SK-N-MC (cell line): ENCODE data around the gene NPY4R.
"Not testable (repeated sequence)": the region's sequence is repeated elsewhere in the genome, so short reads cannot be mapped to it uniquely, and the experiment has no call there.

Experiments
- EZH2 ChIP-seq: fragments of 200-600 bp; sonication (generic); IDR thresholded peaks from one replicate; pipeline ENCODE4 v1.6.1; 2017; ENCODE audit warnings: antibody characterized with exemption
- FOXP2 ChIP-seq: optimal IDR thresholded peaks from 2 replicates; pipeline ENCODE3; 2011; ENCODE audit warnings: mild to moderate bottlenecking, moderate library complexity; ENCODE audit not compliant: insufficient read depth; ENCODE audit errors: extremely low read length, control extremely low read depth
- POLR2AphosphoS5 ChIP-seq: IDR thresholded peaks from 2 replicates; pipeline ENCODE4 v1.6.1; 2012; ENCODE audit warnings: mild to moderate bottlenecking, low read depth, low read length, borderline replicate concordance

DNA sequence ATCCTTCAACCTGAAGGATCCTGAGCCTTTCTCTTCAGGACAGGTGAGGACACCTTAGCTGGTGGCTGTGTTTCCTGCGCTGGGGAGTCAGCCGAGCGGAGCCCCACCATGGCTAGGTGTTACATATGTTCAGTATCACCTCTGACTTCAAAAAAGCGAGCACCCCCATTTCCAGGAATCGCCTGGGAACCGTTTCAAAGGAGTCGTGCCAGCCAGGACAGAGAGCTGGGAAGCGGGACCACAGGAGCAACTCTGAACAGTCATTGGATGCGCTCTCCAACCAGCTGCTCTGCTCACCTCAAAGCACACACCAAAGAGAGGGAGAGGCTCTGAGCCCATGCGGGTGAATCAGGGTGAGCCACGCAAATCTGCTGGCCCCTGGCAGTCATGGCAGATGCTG is 24.5 kb upstream of the NPY4R start:
- not testable (repeated sequence) for TF ChIP-seq EZH2, POLR2AphosphoS5, FOXP2
